Effector memory CD4-positive, alpha-beta T cell (primary cell): Measurements from ENCODE around the gene PRRG3.

Experiments
- DNase-seq, 3 donors: peaks; one replicate each; pipeline ENCODE4 v3.0.0-alpha.2; 2020
- H3K27ac ChIP-seq: 2 replicates; pipeline ENCODE4 v1.7.0; 2013; ENCODE audit warnings: mild to moderate bottlenecking, low read length, moderate library complexity; ENCODE audit not compliant: insufficient read depth, poor library complexity, severe bottlenecking
- H3K27me3 ChIP-seq: replicated peaks from 2 replicates; pipeline ENCODE4 v1.7.0; 2013; ENCODE audit warnings: mild to moderate bottlenecking, low read length; ENCODE audit not compliant: insufficient read depth, control insufficient read depth, poor library complexity, severe bottlenecking
- H3K36me3 ChIP-seq: 2 replicates; pipeline ENCODE4 v1.7.0; 2013; ENCODE audit warnings: mild to moderate bottlenecking, low read length, moderate library complexity; ENCODE audit not compliant: control insufficient read depth, insufficient read depth
- H3K4me1 ChIP-seq: 2 replicates; pipeline ENCODE4 v1.7.0; 2013; ENCODE audit warnings: low read length, mild to moderate bottlenecking; ENCODE audit not compliant: control insufficient read depth, insufficient read depth, poor library complexity, severe bottlenecking
- H3K4me3 ChIP-seq: 2 replicates; pipeline ENCODE4 v1.7.0; 2013; ENCODE audit warnings: low read length, low read depth, mild to moderate bottlenecking; ENCODE audit not compliant: insufficient read depth, poor library complexity, severe bottlenecking
- H3K9me3 ChIP-seq: 2 replicates; pipeline ENCODE4 v1.7.0; 2013; ENCODE audit warnings: mild to moderate bottlenecking, low read length, moderate library complexity; ENCODE audit not compliant: control insufficient read depth

Gene PRRG3

DNA sequence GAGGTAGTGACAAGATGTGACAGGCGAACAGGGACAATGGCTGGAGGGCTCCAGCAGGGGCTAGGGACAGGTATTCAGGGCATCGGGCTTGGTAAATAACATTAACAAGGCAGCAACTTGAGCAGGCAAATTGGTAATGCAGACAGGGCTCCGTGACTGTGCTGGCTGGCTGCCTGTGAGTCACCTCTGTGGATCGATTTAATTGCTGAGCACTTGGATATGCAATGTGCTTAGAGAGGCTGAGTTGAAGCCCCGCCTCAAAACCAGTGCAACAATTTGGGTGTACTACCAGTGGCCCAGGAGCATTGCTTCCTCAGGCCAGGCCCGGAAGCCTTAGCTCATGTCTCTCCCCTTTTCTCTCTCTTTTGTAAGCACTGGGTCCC, 58.8 kb downstream of the PRRG3 start:
- Histone ChIP-seq H3K4me1 (no peaks in the 10 kb centered on the region), H3K9me3 (no peaks in the 10 kb centered on the region), H3K27me3 (no peaks in the 10 kb centered on the region), H3K27ac (no peak overlapping the region), H3K36me3 (no peaks in the 10 kb centered on the region), H3K4me3 (no peak overlapping the region)
- no peak for DNase-seq

DNA sequence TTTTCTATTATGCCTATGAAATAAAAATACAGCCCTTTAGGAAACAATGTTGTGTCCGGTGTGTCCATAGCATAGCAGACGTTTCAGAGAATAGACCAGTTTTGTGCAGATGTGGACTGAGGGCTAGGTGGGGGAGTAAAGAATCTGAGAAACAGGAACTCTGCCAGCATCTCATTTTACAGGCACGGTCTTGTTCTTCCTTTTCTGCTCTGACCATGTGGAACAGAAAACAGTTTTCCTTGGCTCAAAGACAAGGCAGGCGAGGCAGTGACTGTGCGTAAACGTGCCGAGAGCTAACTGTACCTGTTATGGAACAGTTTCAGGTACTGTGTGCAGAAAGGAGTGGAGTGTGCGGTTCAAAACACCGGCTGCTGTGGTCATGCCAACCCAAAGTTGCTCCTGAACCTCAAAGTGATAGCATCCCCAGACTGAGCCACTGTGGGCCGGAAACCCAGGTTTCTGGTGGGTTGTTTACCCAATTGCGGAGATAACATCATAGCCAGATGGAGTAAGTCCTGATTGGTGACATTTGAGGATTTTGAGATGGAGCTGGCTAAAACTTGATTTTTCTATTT, 59.5 kb downstream of the PRRG3 start:
- no peak overlapping the region for H3K4me3 ChIP-seq
- H3K27me3 ChIP-seq: no peaks in the 10 kb centered on the region
- H3K4me1 ChIP-seq: no peaks in the 10 kb centered on the region
- H3K36me3 ChIP-seq: no peaks in the 10 kb centered on the region
- no peaks in the 10 kb centered on the region for H3K9me3 ChIP-seq
- no peak overlapping the region for H3K27ac ChIP-seq
- DNase-seq: no peak
